Left ventricle myocardium inferior (tissue), 1 donor: ENCODE measurements around the gene RBFOX2. TPM values are rescaled to one million over a fixed set of nuclear protein-coding genes. Genes with fewer than 3 reads are reported as not detected.
A peak's percentile ranks its signal among the peaks of the same experiment; 100 is the strongest.

Experiments
- DNase-seq: peaks from one replicate; pipeline ENCODE4 v3.0.0-alpha.2; 2020
- H3K27ac ChIP-seq: fragments of 200-600 bp; replicated peaks from 2 replicates; pipeline ENCODE4 v1.8.0; 2021
- H3K27me3 ChIP-seq: fragments of 200-600 bp; 2 replicates; pipeline ENCODE4 v1.8.0; 2021; ENCODE audit warnings: low read depth
- H3K36me3 ChIP-seq: fragments of 200-600 bp; 2 replicates; pipeline ENCODE4 v1.8.0; 2021
- H3K4me1 ChIP-seq: fragments of 200-600 bp; 2 replicates; pipeline ENCODE4 v1.8.0; 2021
- H3K4me3 ChIP-seq: fragments of 200-600 bp; 2 replicates; pipeline ENCODE4 v1.8.0; 2021; ENCODE audit warnings: mild to moderate bottlenecking, moderate library complexity
- H3K9me3 ChIP-seq: fragments of 200-600 bp; replicated peaks from 2 replicates; pipeline ENCODE4 v1.8.0; 2021
- intact Hi-C: fragments of 100-400 bp; cut with micrococcal nuclease; formaldehyde crosslinking; loops from one replicate; pipeline ENCODE4 v1.11.0; 2022
- total RNA-seq: library from RNA; stranded (reverse); fragmentation: NEBNext Ultra II Directional; extraction: Animal tissue kit (Norgen Biotek cat#: 25700); gene quantifications from one replicate; pipeline ENCODE4 v1.2.1, GENCODE V29; 2021
- TF ChIP-seq, protein P1 (sequence below): fragments of 200-600 bp; IDR thresholded peaks from 2 replicates; pipeline ENCODE4 v1.8.0; 2021; ENCODE audit warnings: antibody characterized with exemption, mild to moderate bottlenecking, borderline replicate concordance
- donor health status: DM: no; HTN: yes; CAD: no; lungs with severe emphysema.

The RBFOX2 gene
- total RNA-seq, 1 donor from 2014 or later: 75.4 TPM

DNA sequence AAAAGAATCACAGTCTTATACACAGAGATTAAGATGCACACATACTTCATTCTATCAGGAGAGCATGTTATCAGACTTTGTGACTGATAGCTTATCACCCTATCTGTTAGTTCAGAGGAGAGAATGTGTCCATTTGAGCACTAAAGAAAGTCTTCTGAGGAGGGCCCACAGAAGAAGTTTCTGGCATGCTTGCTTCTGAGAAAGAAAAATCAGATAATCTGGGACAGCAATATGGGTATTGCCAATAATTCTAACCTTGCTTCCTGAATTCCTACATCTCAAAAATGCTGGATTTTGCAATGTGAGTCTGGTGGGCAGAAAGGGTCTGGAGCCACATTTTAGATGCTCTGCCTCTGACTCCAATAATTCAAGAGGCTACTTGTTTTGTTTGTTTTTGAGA, 128.9 kb downstream of the RBFOX2 start:
- H3K27ac ChIP-seq: peak overlapping the region; percentile 62
- TF ChIP-seq, protein P1, sequence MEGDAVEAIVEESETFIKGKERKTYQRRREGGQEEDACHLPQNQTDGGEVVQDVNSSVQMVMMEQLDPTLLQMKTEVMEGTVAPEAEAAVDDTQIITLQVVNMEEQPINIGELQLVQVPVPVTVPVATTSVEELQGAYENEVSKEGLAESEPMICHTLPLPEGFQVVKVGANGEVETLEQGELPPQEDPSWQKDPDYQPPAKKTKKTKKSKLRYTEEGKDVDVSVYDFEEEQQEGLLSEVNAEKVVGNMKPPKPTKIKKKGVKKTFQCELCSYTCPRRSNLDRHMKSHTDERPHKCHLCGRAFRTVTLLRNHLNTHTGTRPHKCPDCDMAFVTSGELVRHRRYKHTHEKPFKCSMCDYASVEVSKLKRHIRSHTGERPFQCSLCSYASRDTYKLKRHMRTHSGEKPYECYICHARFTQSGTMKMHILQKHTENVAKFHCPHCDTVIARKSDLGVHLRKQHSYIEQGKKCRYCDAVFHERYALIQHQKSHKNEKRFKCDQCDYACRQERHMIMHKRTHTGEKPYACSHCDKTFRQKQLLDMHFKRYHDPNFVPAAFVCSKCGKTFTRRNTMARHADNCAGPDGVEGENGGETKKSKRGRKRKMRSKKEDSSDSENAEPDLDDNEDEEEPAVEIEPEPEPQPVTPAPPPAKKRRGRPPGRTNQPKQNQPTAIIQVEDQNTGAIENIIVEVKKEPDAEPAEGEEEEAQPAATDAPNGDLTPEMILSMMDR: no peak
- intact Hi-C loops: no loop called here
- peaks cover 79% of the 10 kb centered on the region for H3K4me1 ChIP-seq
- no peak for DNase-seq
- no peaks in the 10 kb centered on the region for H3K9me3 ChIP-seq
- no peak overlapping the region for H3K4me3 ChIP-seq
- no peaks in the 10 kb centered on the region for H3K27me3 ChIP-seq
- H3K36me3 ChIP-seq: no peaks in the 10 kb centered on the region

DNA sequence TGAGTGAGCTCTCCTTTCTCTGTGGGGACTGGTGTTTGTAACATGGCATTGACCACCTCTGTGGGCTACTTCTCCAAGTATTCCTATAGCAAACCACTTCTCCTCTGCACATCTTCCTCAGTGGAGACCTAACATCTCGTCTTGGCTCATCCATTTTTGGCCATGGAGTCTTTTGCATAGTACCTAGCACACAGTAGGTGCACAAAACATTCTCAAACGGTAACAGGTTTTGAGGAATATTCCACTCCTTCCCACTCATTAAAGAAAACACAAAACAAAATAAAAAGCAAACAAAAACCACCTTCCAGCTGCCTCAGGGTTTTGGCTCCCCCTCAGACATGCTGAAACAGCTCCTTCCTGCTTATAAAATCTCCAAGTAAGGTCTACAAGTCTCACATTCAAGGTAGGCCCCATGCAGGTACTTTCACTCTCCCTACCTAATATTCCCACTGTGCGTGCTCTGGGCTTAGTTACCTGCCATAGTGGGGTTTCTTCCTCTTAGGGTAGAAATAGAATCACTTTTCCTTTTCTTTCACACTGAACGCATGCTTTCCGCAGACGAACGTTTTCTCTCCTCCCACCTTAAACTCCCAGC, 132.4 kb downstream of the RBFOX2 start:
- DNase-seq: no peak
- no peak overlapping the region for H3K4me3 ChIP-seq
- no peaks in the 10 kb centered on the region for H3K9me3 ChIP-seq
- TF ChIP-seq, protein P1: no peak
- H3K4me1 ChIP-seq: peaks cover 80% of the 10 kb centered on the region
- H3K27ac ChIP-seq: peak overlapping the region; percentile 91
- intact Hi-C loops: no loop called here
- H3K27me3 ChIP-seq: no peaks in the 10 kb centered on the region
- no peaks in the 10 kb centered on the region for H3K36me3 ChIP-seq

DNA sequence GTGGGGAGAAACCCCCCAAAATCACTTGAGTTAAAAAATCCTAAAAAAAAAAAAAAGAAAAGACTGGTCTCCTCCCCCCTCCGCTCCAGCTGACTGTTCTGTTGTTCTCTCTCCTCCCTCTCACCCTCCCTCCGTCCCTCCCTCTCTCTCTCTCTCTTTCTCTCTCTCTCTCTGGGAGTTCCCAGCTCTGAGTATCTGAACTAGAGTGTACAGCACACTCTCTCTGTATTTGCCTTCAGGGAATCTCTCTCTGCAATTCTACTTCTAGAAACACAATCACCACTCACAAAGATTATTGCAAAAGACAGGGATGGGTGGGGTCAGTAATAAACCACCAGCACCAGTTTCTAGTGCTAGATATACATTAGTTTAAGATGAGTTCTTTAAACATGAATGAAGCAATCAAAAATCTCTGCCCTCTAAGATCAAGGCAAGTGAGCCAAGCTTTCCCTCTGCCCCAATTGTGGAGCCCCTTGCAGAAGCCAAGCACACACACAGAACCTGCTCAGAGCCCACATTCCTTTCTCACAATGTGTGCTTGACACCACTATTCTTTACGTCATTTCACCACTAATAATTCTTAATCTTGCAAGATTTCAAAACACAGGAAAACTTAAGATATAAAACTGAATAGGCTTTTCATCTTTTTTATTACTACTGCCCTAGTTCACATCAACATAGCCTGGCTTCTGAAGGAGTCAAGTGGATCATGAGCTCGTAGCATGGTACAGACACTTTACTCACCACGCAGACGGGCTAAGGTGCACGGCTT, 133.5 kb downstream of the RBFOX2 start:
- DNase-seq: no peak

DNA sequence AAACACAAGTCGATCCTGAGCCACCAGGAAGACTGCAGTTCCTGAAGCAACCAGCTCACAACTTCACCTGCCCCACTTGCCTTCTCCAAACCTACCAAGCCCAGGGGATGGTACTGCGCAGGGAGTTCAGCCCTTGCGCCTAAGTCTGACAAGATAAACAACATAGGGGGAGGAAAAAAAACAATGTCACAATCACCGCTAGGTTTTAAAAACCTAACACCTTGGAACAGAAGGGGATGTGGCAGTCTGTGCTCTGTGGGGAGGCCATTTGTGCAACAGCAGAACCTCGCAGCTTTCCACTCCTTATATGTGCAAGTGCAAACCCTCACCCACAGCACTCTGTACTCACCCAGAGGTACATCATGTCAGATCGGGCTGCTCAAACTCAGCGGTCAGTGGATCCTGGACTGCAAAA, 134.2 kb downstream of the RBFOX2 start:
- intact Hi-C loops: no loop called here
- TF ChIP-seq, protein P1: peak; percentile 43
- Histone ChIP-seq H3K4me3 (peak overlapping the region; percentile 65), H3K4me1 (peaks cover 79% of the 10 kb centered on the region), H3K27ac (peak overlapping the region; percentile 91), H3K36me3 (no peaks in the 10 kb centered on the region), H3K27me3 (no peaks in the 10 kb centered on the region), H3K9me3 (no peaks in the 10 kb centered on the region)
- no peak for DNase-seq

More for the DNA sequence above, 133.5 kb downstream of the RBFOX2 start:
- Histone ChIP-seq H3K27me3 (no peaks in the 10 kb centered on the region), H3K4me1 (peaks cover 80% of the 10 kb centered on the region), H3K36me3 (no peaks in the 10 kb centered on the region), H3K9me3 (no peaks in the 10 kb centered on the region), H3K4me3 (peak overlapping the region; percentile 65), H3K27ac (peak overlapping the region; percentile 91)
- TF ChIP-seq, protein P1: no peak
- intact Hi-C loops: no loop called here

DNA sequence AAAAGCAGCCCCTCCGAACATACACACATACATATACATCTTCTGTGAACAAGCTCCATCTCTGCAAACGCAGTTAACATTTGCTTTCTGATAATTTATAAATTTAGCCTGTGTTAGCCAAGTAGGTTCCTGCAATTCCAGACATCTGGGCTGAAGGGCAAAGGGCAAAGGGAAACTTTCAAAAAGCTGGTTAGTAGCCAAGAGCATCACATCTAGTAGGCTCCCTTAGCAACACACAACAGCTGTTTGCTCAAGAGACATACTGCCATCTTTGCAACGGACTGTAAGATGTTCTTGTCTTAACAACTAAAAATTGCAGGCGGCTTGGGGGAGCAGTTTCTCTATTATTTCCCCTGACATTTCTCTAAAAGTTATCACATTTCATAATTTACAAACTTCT, 134.9 kb downstream of the RBFOX2 start:
- Histone ChIP-seq H3K4me1 (peaks cover 80% of the 10 kb centered on the region), H3K27me3 (no peaks in the 10 kb centered on the region), H3K27ac (peak overlapping the region; percentile 91), H3K9me3 (no peaks in the 10 kb centered on the region), H3K36me3 (no peaks in the 10 kb centered on the region), H3K4me3 (peak overlapping the region; percentile 65)
- TF ChIP-seq, protein P1: no peak
- intact Hi-C loops: no loop called here
- no peak for DNase-seq
